ENCODE measurements around the gene ELAPOR1. TPM values are rescaled to one million over a fixed set of nuclear protein-coding genes. Genes with fewer than 3 reads are reported as not detected.
A peak's percentile ranks its signal among the peaks of the same experiment; 100 is the strongest.

The ELAPOR1 gene
- total RNA-seq, 1 experiment from 2014 or later = 1.3 TPM

- DNase-seq (ENCODE audit: low read depth) = no peak
Measured at GRCh38 chr1:109094377-109094803, 19.5 kb upstream of the ELAPOR1 start.

DNA sequence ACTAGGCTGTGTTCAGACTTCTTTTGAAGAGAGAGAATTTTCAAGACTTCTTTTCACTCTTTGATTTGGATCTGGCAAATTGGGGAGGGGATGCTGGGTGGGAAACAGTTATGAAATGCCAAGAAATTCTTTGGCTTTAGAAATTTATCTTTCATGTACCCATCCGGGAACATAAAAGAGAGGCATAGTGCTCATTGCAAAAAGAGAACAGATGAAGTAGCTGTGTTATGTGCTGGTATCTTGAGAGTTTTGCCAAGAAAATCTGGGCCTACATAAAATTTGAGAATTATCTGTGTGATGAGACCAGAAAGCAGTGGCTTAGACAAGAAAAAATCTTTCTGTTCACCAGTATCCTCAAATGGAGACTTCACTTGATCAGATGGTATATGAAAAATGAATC, 19.0 kb upstream of the ELAPOR1 start:
- DNase-seq (ENCODE audit: low read depth) = no peak

DNA sequence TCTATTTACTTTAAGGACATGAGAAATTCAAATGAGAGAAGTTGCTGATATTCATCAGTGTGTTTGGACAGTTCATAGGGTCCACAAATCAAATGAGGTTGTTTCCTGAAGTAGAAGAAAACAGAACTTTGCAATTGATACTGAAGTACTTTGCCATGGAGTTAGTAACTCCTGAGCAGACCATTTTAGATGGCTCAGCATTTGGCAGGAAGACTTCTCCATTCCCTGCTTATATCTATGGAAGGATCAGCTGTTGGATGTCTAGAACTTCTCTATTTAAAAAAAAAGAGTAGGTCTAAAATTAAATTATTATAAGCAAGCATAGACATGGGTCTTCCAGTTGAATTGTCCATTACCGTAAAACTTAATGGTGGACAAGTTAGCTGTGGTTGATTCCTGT, 18.3 kb upstream of the ELAPOR1 start:
- no peak for DNase-seq (ENCODE audit: low read depth)

DNA sequence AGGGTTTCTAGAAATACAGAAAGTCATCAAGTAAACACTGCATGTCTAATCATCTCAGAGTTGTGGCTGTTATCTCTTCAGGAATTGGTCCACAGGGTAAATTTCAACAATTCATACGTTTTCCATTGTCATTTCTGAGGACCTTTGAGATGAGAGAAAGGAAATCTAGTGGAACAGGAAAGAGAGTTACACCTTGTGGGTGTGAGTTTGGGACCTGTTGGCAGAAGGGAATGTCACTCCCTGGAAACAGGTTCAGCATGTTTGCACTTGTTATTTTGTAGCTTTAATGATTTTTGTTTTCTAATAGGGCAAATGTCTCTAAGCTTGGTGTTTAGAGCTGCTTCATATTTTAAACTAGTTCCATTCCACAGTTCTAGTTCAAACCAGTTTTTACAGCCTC, 17.8 kb upstream of the ELAPOR1 start:
- no peak for DNase-seq (ENCODE audit: low read depth)

DNA sequence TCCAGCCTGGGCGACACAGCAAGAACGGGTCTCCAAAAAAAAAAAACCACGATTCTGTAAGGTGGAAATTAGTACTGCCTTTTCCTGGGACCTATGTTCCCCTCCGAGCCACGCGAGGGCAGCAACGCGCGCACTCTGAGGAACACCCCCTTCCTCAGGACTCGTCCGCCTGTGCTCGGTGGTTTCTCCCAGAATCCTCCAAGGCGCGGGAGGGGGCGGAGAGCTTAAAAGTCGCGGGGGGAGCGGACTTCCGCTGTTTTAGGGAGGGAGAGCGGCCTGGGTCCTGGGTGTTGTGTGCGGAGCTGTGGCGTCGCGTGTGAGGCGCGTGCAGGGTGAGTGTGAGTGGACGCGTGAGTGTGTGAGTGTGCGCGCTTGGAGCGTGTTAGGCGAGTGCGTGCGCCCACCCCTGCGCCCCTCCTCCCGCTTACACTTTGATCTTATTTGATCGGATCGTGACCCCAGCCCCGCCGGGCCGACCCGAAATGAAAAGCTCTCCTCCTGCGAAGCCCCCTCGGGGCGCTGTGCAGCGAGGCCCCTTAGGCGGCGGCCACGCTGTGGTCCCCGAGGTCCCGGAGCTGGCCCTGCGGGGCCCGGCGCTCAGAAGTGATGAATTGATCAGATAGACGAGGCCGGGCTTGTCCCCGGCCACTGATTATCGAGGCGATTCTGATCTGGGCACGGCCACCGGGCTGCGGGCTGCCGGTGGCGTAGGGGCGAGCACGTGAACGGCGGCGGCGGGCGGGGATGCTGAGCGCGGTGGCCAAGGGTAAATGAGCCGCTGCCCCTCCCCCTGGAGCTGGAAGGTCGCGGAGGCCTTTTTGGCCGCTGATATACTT, 13.8 kb upstream of the ELAPOR1 start:
- DNase-seq (ENCODE audit: low read depth) = peak; percentile 94

GRCh38 chr1:109104364-109105151, 9.4 kb upstream of the ELAPOR1 start:
- no peak for DNase-seq (ENCODE audit: low read depth)

DNA sequence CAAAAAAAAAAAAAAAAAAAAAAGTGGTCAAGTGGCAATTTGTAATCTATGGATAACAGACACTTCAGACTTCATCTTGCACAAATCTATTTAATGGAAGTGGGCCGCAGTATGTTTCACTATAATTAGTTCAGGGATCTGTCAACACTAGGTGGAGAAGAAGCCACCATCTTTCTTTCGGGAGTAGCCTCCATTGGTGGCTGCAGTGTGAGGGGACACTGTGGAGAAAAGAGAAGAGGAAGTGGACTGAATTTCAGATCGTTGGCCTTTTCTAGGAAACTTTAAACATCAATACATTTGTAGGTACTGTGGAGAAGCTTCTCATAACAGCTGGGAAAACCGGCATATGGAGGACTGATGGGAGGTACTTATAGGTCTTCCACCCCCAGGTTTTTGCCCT, 8.0 kb upstream of the ELAPOR1 start:
- DNase-seq (ENCODE audit: low read depth) = no peak

GRCh38 chr1:109107785-109108184, 6.1 kb upstream of the ELAPOR1 start:
- DNase-seq (ENCODE audit: low read depth) = no peak

DNA sequence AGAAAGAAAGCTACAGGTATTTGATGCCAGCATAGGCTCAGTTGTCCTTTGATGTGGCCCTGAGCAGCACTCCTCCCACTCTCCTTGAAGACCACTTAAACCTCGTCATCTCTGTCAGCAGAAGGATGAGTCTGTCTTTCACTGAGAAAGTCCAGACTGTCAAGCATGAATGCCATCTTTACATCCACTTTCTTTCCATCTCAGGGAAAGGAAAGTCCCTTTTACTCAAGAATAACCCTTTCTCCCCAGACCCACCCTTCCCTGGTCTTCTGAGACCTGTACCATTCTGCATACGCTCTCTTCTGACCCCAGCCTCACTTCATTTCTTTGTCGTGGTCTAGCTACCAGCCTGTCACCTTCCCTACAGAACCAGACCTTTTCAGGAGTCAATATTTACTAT, 4.0 kb upstream of the ELAPOR1 start:
- no peak for DNase-seq (ENCODE audit: low read depth)

- DNase-seq (ENCODE audit: low read depth) = no peak
Measured at GRCh38 chr1:109111386-109112055, 2.4 kb upstream of the ELAPOR1 start.

GRCh38 chr1:109112056-109112651, 1.8 kb upstream of the ELAPOR1 start:
- DNase-seq (ENCODE audit: low read depth) = peak; percentile 36

- peak; percentile 77 for DNase-seq (ENCODE audit: low read depth)
Measured at GRCh38 chr1:109112652-109113285, 1.1 kb upstream of the ELAPOR1 start.

DNA sequence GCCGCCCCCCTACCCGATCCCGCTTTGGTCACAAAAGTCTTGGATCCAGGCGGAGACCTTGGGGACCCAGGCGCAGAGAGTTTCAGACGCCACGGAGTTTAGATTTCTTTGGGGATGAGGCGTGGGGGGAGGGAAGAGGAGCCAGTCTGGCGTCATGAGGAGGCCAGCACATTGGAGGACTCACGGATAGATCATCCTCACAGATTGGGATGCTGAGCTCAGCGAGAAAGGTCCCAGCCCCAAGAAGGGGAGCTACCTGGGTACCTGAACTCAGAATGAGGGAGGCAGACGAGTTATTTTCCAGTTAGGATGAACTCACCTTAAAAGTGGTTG, 393 bp downstream of the ELAPOR1 start:
- DNase-seq (ENCODE audit: low read depth) = no peak

DNA sequence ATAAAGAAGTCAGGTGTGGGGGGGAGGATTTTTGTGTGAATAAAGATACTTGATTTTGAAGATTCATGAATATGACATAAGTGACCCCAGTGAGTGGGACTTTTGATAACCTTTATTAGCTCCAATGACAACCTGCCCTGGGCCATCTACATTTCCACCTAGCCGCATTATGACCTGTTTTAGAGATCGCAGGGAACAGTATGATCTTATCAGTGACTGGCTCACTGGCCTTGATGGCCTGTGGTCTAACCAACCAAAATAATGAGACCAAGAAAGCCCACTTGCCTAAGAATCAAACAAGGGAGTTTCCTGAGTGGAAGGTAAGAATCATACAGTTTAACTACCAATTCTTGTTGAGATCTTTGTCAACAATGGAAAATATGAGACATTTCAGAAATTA, 1.8 kb downstream of the ELAPOR1 start:
- no peak for DNase-seq (ENCODE audit: low read depth)

- DNase-seq (ENCODE audit: low read depth) = no peak
Measured at GRCh38 chr1:109116286-109116685, 2.4 kb downstream of the ELAPOR1 start.

- DNase-seq (ENCODE audit: low read depth) = no peak
Measured at GRCh38 chr1:109118089-109118488, 4.2 kb downstream of the ELAPOR1 start.

DNA sequence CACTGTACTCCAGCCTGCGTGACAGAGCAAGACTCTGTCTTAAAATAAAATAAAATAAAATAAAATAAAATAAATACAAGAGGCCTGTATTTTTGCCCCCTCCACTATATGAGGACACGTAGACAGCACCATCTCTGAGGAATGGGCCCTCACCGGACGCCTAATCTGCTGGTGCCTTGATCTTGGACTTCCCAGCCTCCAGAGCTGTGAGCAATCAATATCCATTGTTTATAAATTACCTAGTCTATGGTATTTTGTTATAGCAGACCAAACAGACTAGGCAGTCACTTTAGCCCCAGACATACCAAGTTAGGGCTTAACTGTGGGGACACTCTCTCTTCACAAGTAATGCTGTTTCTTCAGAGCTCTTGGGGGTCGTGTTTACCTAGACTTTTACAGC, 6.4 kb downstream of the ELAPOR1 start:
- no peak for DNase-seq (ENCODE audit: low read depth)

GRCh38 chr1:109131059-109131458, 17.1 kb downstream of the ELAPOR1 start:
- DNase-seq (ENCODE audit: low read depth) = no peak

DNA sequence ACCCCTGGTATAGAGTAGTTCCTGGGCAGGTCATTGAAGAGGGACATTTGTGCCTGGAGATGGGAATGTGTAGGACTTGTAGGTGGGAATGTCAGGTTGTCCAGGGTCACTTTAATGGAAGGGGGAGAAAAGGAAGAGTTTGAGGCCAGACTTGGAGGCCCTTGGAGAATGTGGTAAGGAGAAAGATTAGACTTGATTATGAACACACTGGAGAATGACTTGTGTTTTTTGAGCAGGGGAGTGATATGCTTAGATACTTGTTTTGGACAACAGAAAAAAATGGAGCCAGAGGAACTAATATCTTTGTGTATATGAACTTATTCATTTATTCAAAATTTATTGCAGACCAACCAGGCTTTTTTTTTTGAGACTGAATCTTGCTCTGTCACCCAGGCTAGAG, 17.9 kb downstream of the ELAPOR1 start:
- no peak for DNase-seq (ENCODE audit: low read depth)

- no peak for DNase-seq (ENCODE audit: low read depth)
Measured at GRCh38 chr1:109133002-109133706, 19.2 kb downstream of the ELAPOR1 start.

DNA sequence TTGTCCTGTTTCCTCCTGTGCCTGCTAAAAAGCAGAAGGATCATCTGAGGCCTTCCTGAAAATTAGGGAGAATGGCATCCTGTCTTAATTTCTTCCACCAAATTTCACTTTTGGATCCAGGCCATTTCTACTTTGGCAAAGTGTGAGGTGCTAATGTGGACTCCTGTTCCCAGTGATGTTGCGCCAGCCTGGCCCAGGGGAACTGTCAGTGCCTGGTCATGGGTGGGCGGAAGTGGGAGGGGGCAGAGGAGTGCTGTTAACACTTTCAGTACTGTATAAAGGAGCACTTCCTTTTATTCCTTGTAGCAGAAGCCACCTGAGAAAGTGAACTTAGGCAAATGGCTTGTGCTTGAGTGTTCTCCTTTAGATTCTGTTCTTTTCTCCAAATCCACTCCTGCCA, 19.9 kb downstream of the ELAPOR1 start:
- DNase-seq (ENCODE audit: low read depth) = no peak

Data from HT1080 (cell line).